K562 (cell line): ENCODE measurements around the gene RXRA. TPM values are rescaled to one million over a fixed set of nuclear protein-coding genes. Genes with fewer than 3 reads are reported as not detected.

Experiments used
- CCAR2 ChIP-seq: fragments of 200-400 bp; formaldehyde crosslinking; IDR thresholded peaks from 2 replicates; pipeline ENCODE4 v1.6.1; 2017; ENCODE audit warnings: mild to moderate bottlenecking, low read depth, low read length
- ELF2 ChIP-seq: fragments of 250-450 bp; sonication (Bioruptor Pico); IDR thresholded peaks from 2 replicates; pipeline ENCODE4 v1.5.0; 2021; ENCODE audit warnings: mild to moderate bottlenecking
- FIP1L1 ChIP-seq: fragments of 200-400 bp; formaldehyde crosslinking; IDR thresholded peaks from 2 replicates; pipeline ENCODE4 v1.6.1; 2018; ENCODE audit warnings: mild to moderate bottlenecking, low read depth, low read length; ENCODE audit not compliant: poor library complexity, severe bottlenecking
- FOXO4 ChIP-seq: fragments of 450-650 bp; formaldehyde crosslinking; IDR thresholded peaks from 2 replicates; pipeline ENCODE4 v1.4.0; 2020; ENCODE audit warnings: mild to moderate bottlenecking, moderate library complexity
- GABPB1 ChIP-seq: sonication (generic); formaldehyde crosslinking; IDR thresholded peaks from 2 replicates; pipeline ENCODE4 v1.8.0; 2022; ENCODE audit warnings: mild to moderate bottlenecking, missing genetic modification reagents
- IRF1 ChIP-seq: sonication (generic); formaldehyde crosslinking; IDR thresholded peaks from 2 replicates; pipeline ENCODE4 v1.8.0; 2022; ENCODE audit warnings: missing genetic modification reagents, mild to moderate bottlenecking, borderline replicate concordance
- KLF16 ChIP-seq: IDR thresholded peaks from 2 replicates; pipeline ENCODE4 v1.6.1; 2016; ENCODE audit warnings: antibody characterized with exemption
- MAZ ChIP-seq, 2 experiments: fragments of 450-650 bp in 1 of 2; sonication (generic) in 1 of 2; formaldehyde crosslinking; IDR thresholded peaks in 1 of 2; conservative IDR thresholded peaks in 1 of 2; 2 replicates each; pipeline versions ENCODE4 v1.4.0 to v1.5.0; 2020; ENCODE audit warnings: mild to moderate bottlenecking in 1 of 2, missing genetic modification reagents in 1 of 2
- MTA2 ChIP-seq: fragments of 450-650 bp; IDR thresholded peaks from 2 replicates; pipeline ENCODE4 v1.6.1; 2016; ENCODE audit warnings: low read depth
- NFE2 ChIP-seq: IDR thresholded peaks from 2 replicates; pipeline ENCODE4 v1.6.1; 2014; ENCODE audit warnings: antibody characterized with exemption, low read depth
- NFIC ChIP-seq: fragments of 450-650 bp; IDR thresholded peaks from 2 replicates; pipeline ENCODE4 v1.6.1; 2017; ENCODE audit warnings: mild to moderate bottlenecking, inconsistent platforms
- POLR2B ChIP-seq: fragments of 450-650 bp; IDR thresholded peaks from 2 replicates; pipeline ENCODE4 v1.6.1; 2018; ENCODE audit warnings: low read depth; ENCODE audit not compliant: partially characterized antibody
- POLR2H ChIP-seq: IDR thresholded peaks from 2 replicates; pipeline ENCODE4 v1.6.1; 2016; ENCODE audit warnings: missing genetic modification characterization, low read depth, mild to moderate bottlenecking, control low read depth, missing compliant biosample characterization, moderate library complexity
- PRMT5 ChIP-seq: sonication (generic); formaldehyde crosslinking; IDR thresholded peaks from 2 replicates; pipeline ENCODE4 v1.5.0; 2020; ENCODE audit warnings: missing genetic modification reagents
- SMAD2 ChIP-seq: fragments of 150-350 bp; IDR thresholded peaks from 2 replicates; pipeline ENCODE4 v1.6.1; 2014; ENCODE audit warnings: low read depth, mild to moderate bottlenecking, low read length
- SMARCB1 ChIP-seq: IDR thresholded peaks from 2 replicates; pipeline ENCODE4 v1.6.1; 2011; ENCODE audit warnings: improper control_type of control experiment, low read depth; ENCODE audit not compliant: insufficient read length
- SRF ChIP-seq, 2 experiments: fragments of 250-450, 450-650 bp in 1 of 2; sonication (Bioruptor Pico) in 1 of 2; sonication (generic) in 1 of 2; formaldehyde crosslinking; IDR thresholded peaks; 2 replicates each; pipeline versions ENCODE4 v1.5.0 to v1.5.1; 2020 to 2022; ENCODE audit warnings: mild to moderate bottlenecking in 1 of 2, missing genetic modification reagents in 1 of 2
- ZNF133 ChIP-seq: fragments of 250-450 bp; sonication (Bioruptor Pico); IDR thresholded peaks from 2 replicates; pipeline ENCODE4 v1.4.0; 2020; ENCODE audit warnings: mild to moderate bottlenecking
- ZNF143 ChIP-seq: sonication (generic); formaldehyde crosslinking; IDR thresholded peaks from 2 replicates; pipeline ENCODE4 v1.9.0; 2022; ENCODE audit warnings: mild to moderate bottlenecking, missing genetic modification reagents
- ZNF174 ChIP-seq: fragments of 250-450 bp; sonication (Bioruptor Pico); IDR thresholded peaks from 2 replicates; pipeline ENCODE4 v1.4.0; 2020; ENCODE audit warnings: mild to moderate bottlenecking
- ZNF217 ChIP-seq: sonication (generic); formaldehyde crosslinking; IDR thresholded peaks from 2 replicates; pipeline ENCODE4 v1.8.0; 2022; ENCODE audit warnings: mild to moderate bottlenecking, missing genetic modification reagents
- ZNF311 ChIP-seq: fragments of 250-450 bp; sonication (Bioruptor Pico); IDR thresholded peaks from 2 replicates; pipeline ENCODE4 v1.4.0; 2020; ENCODE audit warnings: mild to moderate bottlenecking, moderate library complexity
- ZNF586 ChIP-seq: fragments of 450-650 bp; formaldehyde crosslinking; conservative IDR thresholded peaks from 2 replicates; pipeline ENCODE4 v1.4.0; 2020; ENCODE audit warnings: mild to moderate bottlenecking, moderate library complexity
- ZNF699 ChIP-seq: fragments of 250-450 bp; sonication (Bioruptor Pico); IDR thresholded peaks from 2 replicates; pipeline ENCODE4 v1.8.0; 2021; ENCODE audit warnings: mild to moderate bottlenecking, moderate library complexity; ENCODE audit not compliant: insufficient replicate concordance
- ZNF75A ChIP-seq: fragments of 450-650 bp; formaldehyde crosslinking; IDR thresholded peaks from 2 replicates; pipeline ENCODE4 v1.4.0; 2020; ENCODE audit warnings: mild to moderate bottlenecking
- polyA plus RNA-seq, 8 experiments: library from polyadenylated mRNA; depleted of rRNA in 4 of 8; stranded (reverse) in 5 of 8; unstranded in 3 of 8; fragments of >200 nt; fragmentation: Nextera tagmentation in 2 of 8; fragmentation: Illumina TruSeq in 1 of 8; extraction: Ambion mirVana in 2 of 8; extraction: Trizol in 1 of 8; gene quantifications; 2 replicates each; pipeline versions ENCODE4 v1.2.1 to v1.2.3, GENCODE V29; 2011 to 2014; ENCODE audit warnings: inconsistent platforms in 1 of 8, missing spikeins in 1 of 8
- total RNA-seq, 7 experiments: library from RNA; depleted of rRNA in 6 of 7; stranded (reverse); fragments of >200 nt in 6 of 7; fragmentation: Illumina TruSeq in 2 of 7; extraction: Trizol in 2 of 7; gene quantifications; 2 replicates each; pipeline versions ENCODE4 v1.2.1 to v1.2.3, GENCODE V29; 2011 to 2021; ENCODE audit warnings: low replicate concordance in 1 of 7
- TF ChIP-seq, protein P1 (sequence below): fragments of 250-450 bp; sonication (Bioruptor Pico); IDR thresholded peaks from 2 replicates; pipeline ENCODE4 v1.4.0; 2020; ENCODE audit warnings: borderline replicate concordance

The RXRA gene
- total and polyA plus RNA-seq, 9 of the 15 experiments (the other 6 are each of a cell fraction or from before 2014, with no cell fraction given): 0.35 to 23.6 (median 4.6) TPM

- no peak for TF ChIP-seq MTA2
- 0 out of 2 replicates have a peak, but pooled peaks have one; percentile 45 for TF ChIP-seq GABPB1
- TF ChIP-seq ZNF174 (CRISPR knock-in tag): no peak
- TF ChIP-seq IRF1 (CRISPR knock-in tag): no peak
- TF ChIP-seq FOXO4 (CRISPR knock-in tag): no peak
- TF ChIP-seq ZNF75A (CRISPR knock-in tag): no peak
- no peak for TF ChIP-seq NFE2
- no peak for TF ChIP-seq SMAD2
- no peak for TF ChIP-seq SMARCB1
- TF ChIP-seq POLR2B: no peak
- no peak for TF ChIP-seq ZNF699 (CRISPR knock-in tag)
- no peak for TF ChIP-seq PRMT5 (CRISPR knock-in tag)
- no peak for TF ChIP-seq FIP1L1
- TF ChIP-seq POLR2H (tag): no peak
- no peak for TF ChIP-seq ZNF133 (CRISPR knock-in tag)
- TF ChIP-seq ZNF217: no peak
- TF ChIP-seq NFIC: no peak
- no peak for TF ChIP-seq ZNF586
- TF ChIP-seq KLF16: peak; percentile 50; the same call in 1 of the 2 replicates
- TF ChIP-seq, protein P1, sequence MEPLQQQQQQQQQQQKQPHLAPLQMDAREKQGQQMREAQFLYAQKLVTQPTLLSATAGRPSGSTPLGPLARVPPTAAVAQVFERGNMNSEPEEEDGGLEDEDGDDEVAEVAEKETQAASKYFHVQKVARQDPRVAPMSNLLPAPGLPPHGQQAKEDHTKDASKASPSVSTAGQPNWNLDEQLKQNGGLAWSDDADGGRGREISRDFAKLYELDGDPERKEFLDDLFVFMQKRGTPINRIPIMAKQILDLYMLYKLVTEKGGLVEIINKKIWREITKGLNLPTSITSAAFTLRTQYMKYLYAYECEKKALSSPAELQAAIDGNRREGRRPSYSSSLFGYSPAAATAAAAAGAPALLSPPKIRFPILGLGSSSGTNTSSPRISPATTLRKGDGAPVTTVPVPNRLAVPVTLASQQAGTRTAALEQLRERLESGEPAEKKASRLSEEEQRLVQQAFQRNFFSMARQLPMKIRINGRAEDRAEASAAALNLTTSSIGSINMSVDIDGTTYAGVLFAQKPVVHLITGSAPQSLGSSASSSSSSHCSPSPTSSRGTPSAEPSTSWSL (CRISPR knock-in tag): no peak
- no peak for TF ChIP-seq ZNF143 (CRISPR knock-in tag)
- TF ChIP-seq ZNF311 (CRISPR knock-in tag): no peak
- no peak for TF ChIP-seq ELF2 (CRISPR knock-in tag)
- peak; percentile 43 to 63; a peak in 3 of 4 replicates for TF ChIP-seq MAZ (CRISPR knock-in tag; conservative IDR thresholded peaks at IDR 0.05 in 1 of 2, IDR thresholded peaks at IDR 0.05 in 1 of 2)
- no peak for TF ChIP-seq CCAR2
- TF ChIP-seq SRF (CRISPR knock-in tag; IDR thresholded peaks at IDR 0.05): no peak
Measured at GRCh38 chr9:134443174-134444037, 117.2 kb downstream of the RXRA start (continued).
